LHCN-M2 (cell line): ENCODE data around the gene FREY1. TPM values are rescaled to one million over a fixed set of nuclear protein-coding genes. Genes with fewer than 3 reads are reported as not detected.

Experiments
- DNase-seq: peaks from one replicate; pipeline ENCODE4 v3.0.0-alpha.2; 2012; ENCODE audit warnings: low read depth
- total RNA-seq: library from RNA; depleted of rRNA; stranded (reverse); fragments of >200 nt; gene quantifications from 2 replicates; pipeline ENCODE4 v1.2.3, GENCODE V29; 2014

FREY1 gene
- total RNA-seq, 1 experiment from 2014 or later: 0.63 TPM

GRCh38 chr11:45928535-45929215, 21.6 kb upstream of the FREY1 start:
- DNase-seq: no peak

DNA sequence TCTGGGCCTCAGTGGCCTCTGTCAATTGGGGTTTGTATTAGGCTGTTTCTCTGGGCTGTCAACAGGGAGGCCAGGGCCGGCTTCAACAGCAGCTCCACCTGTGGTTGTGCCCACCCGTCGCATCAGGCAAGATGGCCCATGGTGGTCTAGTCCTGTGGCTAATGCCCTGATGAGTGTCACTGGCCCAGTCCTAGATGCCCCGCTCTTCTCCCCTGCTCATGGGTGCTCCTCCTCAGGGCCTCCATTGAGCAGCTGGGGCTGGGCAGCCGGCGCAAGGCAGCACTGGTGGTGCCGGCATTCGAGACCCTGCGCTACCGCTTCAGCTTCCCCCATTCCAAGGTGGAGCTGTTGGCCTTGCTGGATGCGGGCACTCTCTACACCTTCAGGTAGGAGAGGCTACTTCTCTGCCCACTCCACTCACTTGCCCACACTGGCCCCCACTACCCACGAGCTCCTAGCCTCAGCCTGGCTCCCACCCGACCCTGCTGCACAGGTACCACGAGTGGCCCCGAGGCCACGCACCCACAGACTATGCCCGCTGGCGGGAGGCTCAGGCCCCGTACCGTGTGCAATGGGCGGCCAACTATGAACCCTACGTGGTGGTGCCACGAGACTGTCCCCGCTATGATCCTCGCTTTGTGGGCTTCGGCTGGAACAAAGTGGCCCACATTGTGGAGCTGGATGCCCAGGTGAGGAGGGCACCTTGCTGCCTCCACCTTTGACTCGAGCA, 20.8 kb upstream of the FREY1 start:
- DNase-seq: no peak

- DNase-seq: no peak
These were observed 20.2 kb upstream of the FREY1 start for GRCh38 chr11:45927332-45927683.

GRCh38 chr11:45926536-45927331, 19.7 kb upstream of the FREY1 start:
- no peak for DNase-seq

DNA sequence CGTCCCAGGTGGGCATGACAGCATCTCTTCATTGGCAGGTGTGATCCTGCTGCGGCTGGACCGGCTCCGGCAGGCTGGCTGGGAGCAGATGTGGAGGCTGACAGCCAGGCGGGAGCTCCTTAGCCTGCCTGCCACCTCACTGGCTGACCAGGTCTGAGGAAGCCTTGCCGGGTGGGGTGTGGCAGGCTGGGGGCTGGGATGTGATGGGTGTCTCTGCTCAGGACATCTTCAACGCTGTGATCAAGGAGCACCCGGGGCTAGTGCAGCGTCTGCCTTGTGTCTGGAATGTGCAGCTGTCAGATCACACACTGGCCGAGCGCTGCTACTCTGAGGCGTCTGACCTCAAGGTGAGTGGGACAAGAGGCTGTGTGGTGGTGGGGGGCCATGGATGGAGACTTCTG, 18.9 kb upstream of the FREY1 start:
- no peak for DNase-seq

- DNase-seq: no peak
These were observed 18.5 kb upstream of the FREY1 start for GRCh38 chr11:45925550-45925949.

DNA sequence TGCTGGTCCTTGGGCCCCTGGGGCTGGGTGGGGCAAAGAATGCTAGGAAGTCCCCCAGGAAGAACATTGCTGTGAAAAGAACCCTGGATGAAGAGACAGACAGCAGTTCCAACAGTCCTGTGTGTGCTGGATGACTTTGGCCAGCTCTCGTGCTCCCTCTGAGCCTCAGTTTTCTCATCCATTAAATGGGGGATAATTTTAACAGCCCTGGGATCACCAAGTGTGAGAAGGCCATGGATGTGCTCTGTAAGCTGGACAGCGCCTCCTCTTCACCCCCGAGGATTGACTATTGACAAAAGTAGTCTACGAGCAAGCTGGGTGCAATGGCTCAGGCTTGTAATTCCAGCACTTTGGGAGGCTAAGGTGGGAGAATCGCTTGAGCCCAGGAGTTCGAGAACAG, 17.9 kb upstream of the FREY1 start:
- DNase-seq: no peak

DNA sequence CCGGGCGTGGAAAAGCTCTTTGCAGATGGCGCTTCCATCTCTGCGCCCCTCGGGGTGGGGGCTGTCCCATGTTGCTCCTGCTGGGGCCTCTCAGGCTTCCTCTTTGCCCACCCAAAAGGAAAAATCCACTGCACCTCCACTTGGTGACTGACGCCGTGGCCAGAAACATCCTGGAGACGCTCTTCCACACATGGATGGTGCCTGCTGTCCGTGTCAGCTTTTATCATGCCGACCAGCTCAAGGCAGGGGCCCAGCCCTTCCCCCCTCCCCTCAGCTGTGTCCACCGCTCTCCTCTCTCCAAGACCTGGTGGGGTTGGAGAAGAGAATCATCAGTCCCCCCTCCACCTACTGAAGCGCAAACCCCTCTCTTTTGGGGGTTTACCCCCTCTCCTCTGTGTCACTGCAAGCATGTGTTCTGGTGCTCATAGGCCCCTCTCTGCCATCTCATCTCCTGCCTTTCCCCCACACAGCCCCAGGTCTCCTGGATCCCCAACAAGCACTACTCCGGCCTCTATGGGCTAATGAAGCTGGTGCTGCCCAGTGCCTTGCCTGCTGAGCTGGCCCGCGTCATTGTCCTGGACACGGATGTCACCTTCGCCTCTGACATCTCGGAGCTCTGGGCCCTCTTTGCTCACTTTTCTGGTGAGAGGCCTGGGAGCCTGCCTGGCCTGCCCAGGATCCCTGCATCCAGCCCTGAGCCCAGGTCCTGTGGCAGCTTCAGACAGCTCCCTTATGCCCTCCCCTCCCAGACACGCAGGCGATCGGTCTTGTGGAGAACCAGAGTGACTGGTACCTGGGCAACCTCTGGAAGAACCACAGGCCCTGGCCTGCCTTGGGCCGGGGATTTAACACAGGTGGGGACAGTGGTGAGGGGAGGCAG, 17.2 kb upstream of the FREY1 start:
- no peak for DNase-seq

DNA sequence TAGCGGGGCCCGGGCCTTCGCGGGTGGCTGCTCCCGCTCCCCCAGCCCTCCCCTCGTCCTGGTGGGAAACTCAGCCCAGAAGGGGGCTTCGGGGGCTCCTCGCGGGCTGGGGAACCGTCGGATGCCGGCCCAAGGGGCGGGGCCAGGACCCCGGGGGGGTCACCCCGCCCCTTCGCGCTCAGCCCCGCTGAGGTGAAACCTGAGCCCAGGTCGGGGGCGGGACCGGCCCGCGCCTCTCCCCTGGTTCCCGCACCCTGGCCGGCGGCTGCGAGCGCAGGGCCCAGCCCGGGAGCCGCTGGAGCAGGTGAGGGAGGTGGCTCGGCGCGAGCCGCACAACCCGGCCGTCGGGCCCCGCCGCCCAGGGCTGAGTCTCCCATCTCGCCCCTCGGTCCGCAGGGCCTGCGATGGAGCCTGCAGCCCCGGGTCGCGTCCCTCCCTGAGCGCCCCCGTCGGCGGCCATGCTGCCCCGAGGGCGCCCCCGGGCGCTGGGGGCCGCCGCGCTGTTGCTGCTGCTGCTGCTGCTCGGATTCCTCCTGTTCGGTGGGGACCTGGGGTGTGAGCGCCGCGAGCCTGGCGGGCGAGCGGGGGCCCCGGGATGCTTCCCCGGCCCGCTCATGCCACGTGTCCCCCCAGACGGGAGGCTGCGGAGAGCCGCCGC, 15.5 kb upstream of the FREY1 start, which contains the start of gene LARGE2:
LARGE2 (plus strand) TSS at position 232 of the 658 bp plus-strand sequence; CDS start at position 459, 227 bp downstream.
- no peak for DNase-seq

GRCh38 chr11:45921561-45922424, 14.7 kb upstream of the FREY1 start:
- DNase-seq: no peak

- DNase-seq: no peak
These were observed 13.7 kb upstream of the FREY1 start for GRCh38 chr11:45920531-45921477.

GRCh38 chr11:45919806-45920530, 12.9 kb upstream of the FREY1 start:
- DNase-seq: no peak

GRCh38 chr11:45918962-45919675, 12.0 kb upstream of the FREY1 start:
- no peak for DNase-seq

GRCh38 chr11:45918331-45918941, 11.4 kb upstream of the FREY1 start:
- peak; percentile 53 for DNase-seq

DNA sequence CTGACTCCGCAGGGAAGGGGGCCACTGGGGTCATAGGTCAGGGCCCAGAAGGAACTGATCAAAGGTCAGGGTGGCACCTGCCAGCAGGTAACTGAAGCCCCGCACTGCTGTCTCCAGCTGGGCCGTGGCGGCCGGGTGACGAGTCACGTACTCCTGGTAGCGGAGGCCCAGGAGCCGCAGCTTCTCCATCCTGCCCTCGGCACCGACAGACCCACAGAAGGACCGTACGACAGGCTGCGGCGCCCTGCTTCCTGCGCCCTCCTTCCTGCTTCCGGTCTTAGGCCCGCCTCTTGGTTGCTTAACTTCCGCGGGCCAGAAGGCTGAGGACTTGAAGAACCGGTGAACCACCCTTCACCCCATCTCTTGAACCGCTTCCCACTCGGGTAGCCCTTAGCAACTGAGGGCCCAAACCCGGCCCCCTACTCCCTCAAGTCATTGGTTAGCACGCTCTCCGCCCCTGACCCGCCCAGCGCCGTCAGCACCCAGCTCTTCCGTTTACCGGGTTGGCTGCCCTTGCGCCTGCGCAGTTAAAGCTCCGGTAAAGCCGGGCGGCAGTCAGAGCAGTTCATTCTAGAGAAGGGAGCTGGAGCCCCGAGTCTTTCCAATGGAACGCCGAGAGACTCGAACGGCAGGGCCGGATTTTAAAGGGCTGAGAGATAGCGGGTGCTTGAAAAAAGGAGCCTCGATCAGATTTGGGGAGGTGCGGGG, 10.7 kb upstream of the FREY1 start, which contains the start of gene PEX16:
PEX16 (minus strand) TSS at position 255 of the 708 bp plus-strand sequence; CDS start at position 189, 66 bp downstream.
- peak; percentile 98 for DNase-seq

DNA sequence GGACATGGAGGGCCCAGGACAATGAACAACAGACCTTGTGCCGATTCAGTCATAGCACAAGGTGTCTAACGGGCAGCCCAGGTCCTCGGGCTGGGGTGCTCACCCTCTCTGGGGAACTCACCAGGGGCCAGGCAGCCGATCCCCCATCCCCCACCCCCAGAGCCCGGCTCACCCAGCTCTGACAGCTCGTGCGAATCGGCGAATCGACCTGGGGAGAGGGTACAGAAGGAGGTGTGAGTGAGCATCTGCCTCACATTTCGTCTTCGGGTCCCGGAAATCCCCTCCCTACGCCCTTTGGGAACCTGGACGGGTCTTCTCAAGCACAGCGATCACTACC, 10.2 kb upstream of the FREY1 start:
- no peak for DNase-seq
